Measurements from ENCODE around the gene DNAJC1. TPM values are rescaled to one million over a fixed set of nuclear protein-coding genes. Genes with fewer than 3 reads are reported as not detected.

Gene DNAJC1
- total and polyA plus RNA-seq, 2 of the 8 experiments (the other 6 are each of a cell fraction or from before 2014, with no cell fraction given): 6.8 to 14.8 TPM

- TF ChIP-seq CHD2 (IDR thresholded peaks at IDR 0.05; ENCODE audit: low read length) (no peak), RBBP5 (IDR thresholded peaks at IDR 0.05; ENCODE audit: borderline replicate concordance, low read depth, low read length) (no peak), SIX5 (IDR thresholded peaks at IDR 0.05; ENCODE audit: low read depth, low read length) (no peak), POLR2A (IDR thresholded peaks at IDR 0.05; ENCODE audit: control extremely low read depth in 1 of 2, low read depth in 2 of 2, low read length in 2 of 2) (no peak), KDM5A (IDR thresholded peaks at IDR 0.05; ENCODE audit: low read length) (no peak), NRF1 (IDR thresholded peaks at IDR 0.05; ENCODE audit: low read depth, low read length) (no peak)
Observed at GRCh38 chr10:21715531-21716195, 287.9 kb downstream of the DNAJC1 start (continued).
